Suprapubic skin (tissue), 4 donors: Measurements from ENCODE around the gene IQCH.

Experiments used
- EP300 ChIP-seq: sonication (generic); formaldehyde crosslinking; IDR thresholded peaks from one replicate; pipeline ENCODE4 v1.6.1; 2017; ENCODE audit warnings: antibody characterized with exemption
- POLR2A ChIP-seq, 2 donors: fragments of 450-650 bp; IDR thresholded peaks; one replicate each; pipeline ENCODE4 v1.6.1; 2017; ENCODE audit warnings: antibody characterized with exemption in 2 of 2, mild to moderate bottlenecking in 2 of 2, moderate library complexity in 2 of 2
- POLR2AphosphoS5 ChIP-seq, 3 donors: sonication (generic); formaldehyde crosslinking; IDR thresholded peaks; one replicate each; pipeline ENCODE4 v1.6.1; 2017; ENCODE audit warnings: antibody characterized with exemption in 3 of 3
- TF ChIP-seq, protein P1 (sequence below), 2 donors: fragments of 200-600 bp in 1 of 2; fragments of 450-650 bp in 1 of 2; sonication (generic) in 1 of 2; IDR thresholded peaks; one replicate each; pipeline ENCODE4 v1.5.1; 2016 to 2019; ENCODE audit warnings: antibody characterized with exemption in 2 of 2, mild to moderate bottlenecking in 1 of 2, moderate library complexity in 1 of 2

DNA sequence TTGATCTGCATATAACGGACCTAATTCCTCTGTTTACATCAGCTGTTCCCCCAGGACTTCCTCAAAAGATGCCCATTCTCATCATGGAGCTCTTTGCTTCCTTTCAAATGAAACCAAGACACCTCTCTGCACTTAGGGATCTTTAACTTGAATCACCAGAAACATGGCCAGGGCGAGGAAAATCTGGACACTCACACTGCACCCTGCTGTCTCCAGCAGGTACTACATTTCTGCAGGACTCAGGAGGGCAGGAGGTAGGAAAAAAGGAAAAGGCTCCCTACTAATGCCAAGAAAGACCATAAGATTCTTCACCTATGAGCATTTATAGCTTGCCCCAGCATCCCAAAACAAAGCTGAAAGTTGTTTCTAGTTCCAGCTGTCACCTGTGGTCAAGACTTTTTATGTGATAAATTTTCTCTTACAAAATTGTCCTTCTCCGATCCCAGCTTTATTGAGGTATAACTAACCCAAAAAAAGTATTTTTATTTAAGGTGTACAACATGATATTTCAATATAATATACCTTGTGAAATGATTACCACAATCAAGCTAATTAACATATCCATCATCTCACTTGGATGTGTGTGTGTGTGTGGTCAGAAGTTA is 179.0 kb downstream of the IQCH start:
- TF ChIP-seq, protein P1, sequence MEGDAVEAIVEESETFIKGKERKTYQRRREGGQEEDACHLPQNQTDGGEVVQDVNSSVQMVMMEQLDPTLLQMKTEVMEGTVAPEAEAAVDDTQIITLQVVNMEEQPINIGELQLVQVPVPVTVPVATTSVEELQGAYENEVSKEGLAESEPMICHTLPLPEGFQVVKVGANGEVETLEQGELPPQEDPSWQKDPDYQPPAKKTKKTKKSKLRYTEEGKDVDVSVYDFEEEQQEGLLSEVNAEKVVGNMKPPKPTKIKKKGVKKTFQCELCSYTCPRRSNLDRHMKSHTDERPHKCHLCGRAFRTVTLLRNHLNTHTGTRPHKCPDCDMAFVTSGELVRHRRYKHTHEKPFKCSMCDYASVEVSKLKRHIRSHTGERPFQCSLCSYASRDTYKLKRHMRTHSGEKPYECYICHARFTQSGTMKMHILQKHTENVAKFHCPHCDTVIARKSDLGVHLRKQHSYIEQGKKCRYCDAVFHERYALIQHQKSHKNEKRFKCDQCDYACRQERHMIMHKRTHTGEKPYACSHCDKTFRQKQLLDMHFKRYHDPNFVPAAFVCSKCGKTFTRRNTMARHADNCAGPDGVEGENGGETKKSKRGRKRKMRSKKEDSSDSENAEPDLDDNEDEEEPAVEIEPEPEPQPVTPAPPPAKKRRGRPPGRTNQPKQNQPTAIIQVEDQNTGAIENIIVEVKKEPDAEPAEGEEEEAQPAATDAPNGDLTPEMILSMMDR (IDR thresholded peaks at IDR 0.05), result peak; percentile 60 to 75
- TF ChIP-seq POLR2AphosphoS5 (IDR thresholded peaks at IDR 0.05) (no peak), POLR2A (IDR thresholded peaks at IDR 0.05) (no peak), EP300 (no peak)
